Kidney epithelial cell (primary cell): Measurements from ENCODE around the gene MARCKSL1. TPM values are rescaled to one million over a fixed set of nuclear protein-coding genes. Genes with fewer than 3 reads are reported as not detected.

ENCODE experiments used
- DNase-seq: peaks from one replicate; pipeline ENCODE4 v3.0.0-alpha.2; 2010; ENCODE audit warnings: low read depth
- H3K27me3 ChIP-seq: 2 replicates; pipeline ENCODE4 v1.6.0; 2011; ENCODE audit warnings: low read length; ENCODE audit not compliant: control insufficient read depth, insufficient read depth
- H3K36me3 ChIP-seq: 2 replicates; pipeline ENCODE4 v1.5.1; 2011; ENCODE audit warnings: low read length; ENCODE audit not compliant: control insufficient read depth, insufficient read depth
- H3K4me3 ChIP-seq: 2 replicates; pipeline ENCODE4 v1.5.1; 2011; ENCODE audit warnings: low read depth, mild to moderate bottlenecking, control low read depth, low read length
- CTCF ChIP-seq: IDR thresholded peaks from 2 replicates; pipeline ENCODE4 v1.5.1; 2011; ENCODE audit warnings: mild to moderate bottlenecking, moderate library complexity, low read length, control low read depth, inconsistent platforms; ENCODE audit not compliant: insufficient read depth, poor library complexity, severe bottlenecking
- total RNA-seq: library from RNA; depleted of rRNA; stranded (reverse); fragments of >200 nt; gene quantifications from 2 replicates; pipeline ENCODE4 v1.2.3, GENCODE V29; 2015

The MARCKSL1 gene
- total RNA-seq, 1 donor from 2014 or later, result 184 TPM

DNA sequence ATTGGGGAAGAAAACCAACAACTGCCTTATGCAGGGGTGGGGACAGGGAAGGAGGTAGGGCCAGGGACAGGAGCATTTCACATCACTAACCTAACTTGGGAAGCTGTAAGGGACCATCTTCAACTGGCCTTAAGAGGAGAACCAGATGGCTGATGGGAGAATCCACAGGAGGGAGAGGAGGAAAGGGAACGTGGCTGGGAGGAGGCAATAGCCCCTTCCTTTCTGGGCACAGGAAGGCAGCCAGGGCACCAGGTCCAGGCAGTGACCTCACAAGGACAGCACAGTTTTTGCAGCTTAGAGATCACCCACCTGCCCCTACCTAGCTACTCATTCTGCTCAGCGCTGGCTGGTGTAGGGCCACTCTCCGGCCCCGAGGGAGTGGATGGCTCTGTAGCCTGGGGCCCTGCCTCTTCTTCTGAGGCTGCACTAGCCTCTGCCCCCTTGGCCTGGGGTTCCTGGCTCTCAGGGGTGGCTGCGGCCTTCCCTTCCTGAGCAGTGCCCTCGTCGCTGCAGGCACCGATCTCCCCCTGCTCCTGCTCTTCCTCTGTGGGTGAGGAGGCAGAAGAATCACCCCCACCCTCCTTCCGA lies 1.7 kb downstream of the MARCKSL1 start:
- no peak for TF ChIP-seq CTCF
- H3K27me3 ChIP-seq, result no peaks in the 10 kb centered on the region
- peak overlapping the region; percentile 85 for H3K4me3 ChIP-seq
- no peak for DNase-seq
- peaks cover 2% of the 10 kb centered on the region for H3K36me3 ChIP-seq

DNA sequence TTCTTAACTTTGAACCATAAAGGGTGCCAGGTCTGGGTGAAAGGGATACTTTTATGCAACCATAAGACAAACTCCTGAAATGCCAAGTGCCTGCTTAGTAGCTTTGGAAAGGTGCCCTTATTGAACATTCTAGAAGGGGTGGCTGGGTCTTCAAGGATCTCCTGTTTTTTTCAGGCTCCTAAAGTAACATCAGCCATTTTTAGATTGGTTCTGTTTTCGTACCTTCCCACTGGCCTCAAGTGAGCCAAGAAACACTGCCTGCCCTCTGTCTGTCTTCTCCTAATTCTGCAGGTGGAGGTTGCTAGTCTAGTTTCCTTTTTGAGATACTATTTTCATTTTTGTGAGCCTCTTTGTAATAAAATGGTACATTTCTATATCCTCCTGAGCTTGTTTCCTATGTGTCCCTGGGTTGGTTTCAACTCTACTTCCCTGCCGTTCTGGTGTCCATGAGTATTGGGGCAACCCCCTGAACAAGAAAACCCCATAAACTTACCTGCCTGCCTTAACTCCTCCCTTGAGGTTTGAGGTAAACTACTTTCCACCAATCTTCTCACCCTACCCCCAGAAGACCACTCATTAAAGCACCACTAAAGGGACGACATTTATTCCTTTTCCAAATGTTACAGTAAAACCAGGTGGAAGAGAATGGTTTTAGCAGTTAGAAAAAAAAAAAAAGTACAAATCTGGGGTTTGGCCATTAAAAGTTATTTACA lies 2.6 kb downstream of the MARCKSL1 start:
- Histone ChIP-seq H3K27me3 (no peaks in the 10 kb centered on the region), H3K36me3 (peaks cover 2% of the 10 kb centered on the region), H3K4me3 (no peak overlapping the region)
- no peak for TF ChIP-seq CTCF
- no peak for DNase-seq

- Histone ChIP-seq H3K27me3 (no peaks in the 10 kb centered on the region), H3K4me3 (no peak overlapping the region), H3K36me3 (peaks cover 2% of the 10 kb centered on the region)
- no peak for TF ChIP-seq CTCF
- DNase-seq, result no peak
Measured at GRCh38 chr1:32332290-32333079, 3.5 kb downstream of the MARCKSL1 start.

GRCh38 chr1:32331549-32331948 lies 4.5 kb downstream of the MARCKSL1 start:
- Histone ChIP-seq H3K36me3 (peaks cover 4% of the 10 kb centered on the region), H3K4me3 (no peak overlapping the region), H3K27me3 (no peaks in the 10 kb centered on the region)
- DNase-seq, result no peak
- no peak for TF ChIP-seq CTCF

DNA sequence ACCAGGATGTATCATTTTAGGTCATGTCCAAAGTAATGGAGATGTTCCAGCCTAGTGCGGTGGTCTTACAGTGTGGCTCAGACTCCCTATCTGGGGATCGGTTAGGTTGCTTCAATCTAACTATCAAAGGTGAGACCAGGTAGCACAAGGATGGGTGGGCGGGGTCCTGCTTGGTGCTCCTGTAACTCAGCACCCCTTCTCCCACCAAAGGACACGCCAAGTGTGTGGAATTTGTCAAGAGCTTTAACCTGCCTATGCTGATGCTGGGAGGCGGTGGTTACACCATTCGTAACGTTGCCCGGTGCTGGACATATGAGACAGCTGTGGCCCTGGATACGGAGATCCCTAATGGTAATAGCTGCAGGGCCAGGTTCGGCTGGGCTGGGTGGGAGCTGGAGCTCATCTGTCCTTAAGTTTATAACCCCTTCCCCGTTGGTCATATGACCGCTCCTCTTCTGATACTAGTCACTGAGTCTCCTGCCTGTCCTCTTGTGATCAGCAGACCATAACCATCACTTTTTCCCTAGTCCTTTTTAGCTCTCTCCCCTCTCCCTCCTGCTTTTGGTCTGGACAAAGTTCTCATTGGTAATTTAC lies 5.4 kb downstream of the MARCKSL1 start:
- Histone ChIP-seq H3K36me3 (peaks cover 4% of the 10 kb centered on the region), H3K27me3 (no peaks in the 10 kb centered on the region), H3K4me3 (no peak overlapping the region)
- TF ChIP-seq CTCF, result no peak
- DNase-seq, result no peak
